PFSK-1 (cell line): ENCODE results near the gene NOVA2.

Source experiments
- FOXP2 ChIP-seq: optimal IDR thresholded peaks from 2 replicates; pipeline ENCODE3; 2011; ENCODE audit warnings: borderline replicate concordance, control low read depth, inconsistent platforms; ENCODE audit not compliant: insufficient read depth; ENCODE audit errors: extremely low read length, extremely low read depth
- POLR2AphosphoS5 ChIP-seq: IDR thresholded peaks from 2 replicates; pipeline ENCODE4 v1.6.1; 2012; ENCODE audit warnings: low read depth, mild to moderate bottlenecking, control low read depth, low read length, moderate library complexity

DNA sequence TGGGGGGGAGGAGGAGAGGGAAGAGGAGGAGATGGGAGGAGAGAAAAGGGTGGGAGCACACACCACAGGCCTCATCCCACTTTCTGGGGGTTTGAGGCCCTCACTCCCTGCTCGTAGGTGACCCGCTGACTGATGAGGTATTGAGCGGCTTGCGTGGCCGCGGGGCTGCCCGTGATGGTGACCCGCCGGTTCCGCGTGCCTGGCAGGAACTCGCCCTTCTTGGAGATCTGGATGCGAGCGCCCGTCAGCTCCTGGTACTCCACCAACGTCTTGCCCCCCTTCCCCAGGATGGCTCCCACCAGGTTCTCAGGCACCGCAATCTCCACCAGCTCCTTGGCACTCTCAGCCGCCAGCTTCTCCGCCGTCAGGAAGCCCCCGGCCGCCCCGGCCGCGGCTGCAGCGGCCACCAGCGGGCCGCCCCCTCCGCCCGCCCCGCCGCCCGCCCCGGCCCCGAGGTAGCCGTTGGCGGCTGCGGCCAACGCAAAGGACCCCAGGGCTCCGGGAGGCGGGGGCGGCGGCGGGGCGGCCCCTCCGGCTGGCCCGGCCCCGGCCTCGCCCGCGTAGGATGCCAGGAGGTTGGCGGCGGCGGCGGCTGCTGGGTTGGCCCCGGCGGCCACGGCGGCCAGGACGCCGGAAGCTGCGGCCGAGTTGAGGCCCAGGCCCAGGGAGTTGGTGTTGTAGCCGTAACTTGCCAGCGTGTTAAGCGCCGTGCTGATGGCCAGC lies 33.7 kb downstream of the NOVA2 start:
- TF ChIP-seq POLR2AphosphoS5 (no peak), FOXP2 (no peak)
